Liver (tissue), 9 donors: ENCODE results near the gene TNFSF13. TPM values are rescaled to one million over a fixed set of nuclear protein-coding genes. Genes with fewer than 3 reads are reported as not detected.

ENCODE experiments used
- DNase-seq: peaks from one replicate; pipeline ENCODE4 v3.0.0-alpha.2; 2017; ENCODE audit warnings: low spot score
- H3K27ac ChIP-seq, 2 donors: one replicate each; pipeline ENCODE4 v1.7.0; 2013; ENCODE audit warnings: inconsistent platforms in 2 of 2, low read length in 2 of 2, control low read depth in 1 of 2, low read depth in 1 of 2, mild to moderate bottlenecking in 1 of 2
- H3K27me3 ChIP-seq, 4 donors: one replicate each; pipeline versions ENCODE4 v1.6.1 to v1.7.0; 2013; ENCODE audit warnings: low read length in 3 of 4, inconsistent platforms in 1 of 4, mild to moderate bottlenecking in 1 of 4, moderate library complexity in 1 of 4; ENCODE audit not compliant: control insufficient read depth in 4 of 4, insufficient read depth in 4 of 4
- H3K36me3 ChIP-seq, 4 donors: one replicate each; pipeline versions ENCODE4 v1.6.1 to v1.7.0; 2013; ENCODE audit warnings: low read length in 3 of 4, mild to moderate bottlenecking in 3 of 4, low read depth in 1 of 4, moderate library complexity in 1 of 4; ENCODE audit not compliant: control insufficient read depth in 4 of 4, insufficient read depth in 3 of 4
- H3K4me1 ChIP-seq, 4 donors: one replicate each; pipeline versions ENCODE4 v1.6.1 to v1.7.0; 2013; ENCODE audit warnings: low read length in 3 of 4, mild to moderate bottlenecking in 3 of 4, moderate library complexity in 1 of 4; ENCODE audit not compliant: control insufficient read depth in 4 of 4, insufficient read depth in 4 of 4
- H3K4me3 ChIP-seq, 3 donors: one replicate each; pipeline versions ENCODE4 v1.6.1 to v1.7.0; 2013; ENCODE audit warnings: low read length in 3 of 3, control low read depth in 1 of 3, low read depth in 1 of 3, mild to moderate bottlenecking in 1 of 3
- H3K9ac ChIP-seq, 2 donors: one replicate each; pipeline ENCODE4 v1.7.0; 2013; ENCODE audit warnings: low read length in 2 of 2, mild to moderate bottlenecking in 2 of 2, moderate library complexity in 2 of 2, control low read depth in 1 of 2, low read depth in 1 of 2
- H3K9me3 ChIP-seq, 4 donors: one replicate each; pipeline versions ENCODE4 v1.6.1 to v1.7.0; 2013; ENCODE audit warnings: low read length in 3 of 4; ENCODE audit not compliant: control insufficient read depth in 4 of 4
- ATF3 ChIP-seq: IDR thresholded peaks from 2 replicates; pipeline ENCODE4 v1.6.1; 2016; ENCODE audit warnings: antibody characterized with exemption
- CTCF ChIP-seq: fragments of 150-350 bp; IDR thresholded peaks from 2 replicates; pipeline ENCODE4 v1.5.1; 2017; ENCODE audit warnings: improper control_type of control experiment, low read depth, low read length; ENCODE audit not compliant: missing input control
- EGR1 ChIP-seq, 2 donors: IDR thresholded peaks; 2 replicates each; pipeline ENCODE4 v1.6.1; 2016 to 2018; ENCODE audit warnings: antibody characterized with exemption in 2 of 2, low read depth in 2 of 2
- FOXA1 ChIP-seq: IDR thresholded peaks from 2 replicates; pipeline ENCODE4 v1.6.1; 2016; ENCODE audit warnings: antibody characterized with exemption
- FOXA2 ChIP-seq: IDR thresholded peaks from 2 replicates; pipeline ENCODE4 v1.6.1; 2016; ENCODE audit warnings: antibody characterized with exemption
- GABPA ChIP-seq, 2 donors: IDR thresholded peaks in 1 of 2; conservative IDR thresholded peaks in 1 of 2; 2 replicates each; pipeline ENCODE4 v1.6.1; 2016; ENCODE audit warnings: antibody characterized with exemption in 2 of 2, mild to moderate bottlenecking in 1 of 2, moderate library complexity in 1 of 2
- HNF4A ChIP-seq, 2 donors: conservative IDR thresholded peaks; 2 replicates each; pipeline ENCODE4 v1.6.1; 2016; ENCODE audit warnings: antibody characterized with exemption in 2 of 2, mild to moderate bottlenecking in 2 of 2
- HNF4G ChIP-seq: IDR thresholded peaks from 2 replicates; pipeline ENCODE4 v1.6.1; 2016; ENCODE audit warnings: antibody characterized with exemption
- JUND ChIP-seq, 2 donors: IDR thresholded peaks; 2 replicates each; pipeline ENCODE4 v1.6.1; 2016; ENCODE audit warnings: antibody characterized with exemption in 2 of 2
- NR2F2 ChIP-seq: IDR thresholded peaks from 2 replicates; pipeline ENCODE4 v1.6.1; 2016; ENCODE audit warnings: antibody characterized with exemption
- RAD21 ChIP-seq, 2 donors: IDR thresholded peaks; 2 replicates each; pipeline ENCODE4 v1.6.1; 2016; ENCODE audit warnings: antibody characterized with exemption in 2 of 2, mild to moderate bottlenecking in 2 of 2
- REST ChIP-seq: IDR thresholded peaks from 2 replicates; pipeline ENCODE4 v1.6.1; 2016; ENCODE audit warnings: antibody characterized with exemption, mild to moderate bottlenecking
- RXRA ChIP-seq, 2 donors: IDR thresholded peaks; 2 replicates each; pipeline ENCODE4 v1.6.1; 2017 to 2018; ENCODE audit warnings: antibody characterized with exemption in 2 of 2, mild to moderate bottlenecking in 1 of 2
- SP1 ChIP-seq: IDR thresholded peaks from 2 replicates; pipeline ENCODE4 v1.6.1; 2018; ENCODE audit warnings: antibody characterized with exemption, mild to moderate bottlenecking
- TAF1 ChIP-seq: conservative IDR thresholded peaks from 2 replicates; pipeline ENCODE4 v1.6.1; 2016; ENCODE audit warnings: antibody characterized with exemption, mild to moderate bottlenecking
- YY1 ChIP-seq: IDR thresholded peaks from 2 replicates; pipeline ENCODE4 v1.6.1; 2016; ENCODE audit warnings: antibody characterized with exemption, mild to moderate bottlenecking
- WGBS: extraction: QIAGEN DNeasy Blood & Tissue Kit; methylation state at CpG from one replicate; pipeline ENCODE4 v1.1.7; 2013; 5-methylcytosine and 5-hydroxymethylcytosine counted together
- polyA plus RNA-seq, 2 donors: library from polyadenylated mRNA; stranded (reverse) in 1 of 2; unstranded in 1 of 2; fragments of 200-250 nt in 1 of 2; fragments of >200 nt in 1 of 2; fragmentation: Nextera tagmentation in 1 of 2; extraction: Ambion mirVana in 1 of 2; gene quantifications; one replicate each; pipeline versions ENCODE4 v1.2.1 to v1.2.3, GENCODE V29; 2013 to 2015
- total RNA-seq, 2 donors: library from RNA; depleted of rRNA; stranded (reverse); fragments of >200 nt; gene quantifications; one replicate each; pipeline ENCODE4 v1.2.3, GENCODE V29; 2014
- TF ChIP-seq, protein P1 (sequence below): IDR thresholded peaks from 2 replicates; pipeline ENCODE4 v1.6.1; 2016; ENCODE audit warnings: antibody characterized with exemption
- TF ChIP-seq, protein P2 (sequence below): IDR thresholded peaks from 2 replicates; pipeline ENCODE4 v1.6.1; 2016; ENCODE audit warnings: antibody characterized with exemption
- donor health status: healthy.
- donor health status: healthy.
- donor health status: healthy.
- donor health status: healthy.
- donor health status: healthy.

TNFSF13 gene
- total and polyA plus RNA-seq, 4 donors: 1.4 to 9.3 (median 4.5) TPM

DNA sequence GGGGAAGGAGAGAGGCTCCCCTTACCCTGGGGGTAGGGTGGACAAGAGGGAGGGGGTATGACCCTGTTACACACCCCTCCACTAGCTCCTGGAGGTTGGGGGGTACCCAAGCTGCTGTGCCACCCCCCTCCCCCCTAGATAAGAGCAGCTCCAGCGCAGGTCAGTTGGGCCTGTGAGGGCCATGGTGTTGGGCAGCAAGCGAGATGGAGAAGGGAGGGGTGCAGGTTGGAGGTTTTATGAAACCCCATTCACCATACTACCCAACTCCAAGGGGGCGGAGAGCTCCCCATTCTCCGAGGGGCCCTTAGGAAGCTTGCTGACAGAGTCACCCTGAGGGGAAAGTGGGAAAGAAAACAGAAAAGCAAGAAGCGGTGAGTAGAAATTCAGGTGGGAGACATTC is 33.0 kb downstream of the TNFSF13 start:
- no peak for TF ChIP-seq CTCF
- TF ChIP-seq, protein P1, sequence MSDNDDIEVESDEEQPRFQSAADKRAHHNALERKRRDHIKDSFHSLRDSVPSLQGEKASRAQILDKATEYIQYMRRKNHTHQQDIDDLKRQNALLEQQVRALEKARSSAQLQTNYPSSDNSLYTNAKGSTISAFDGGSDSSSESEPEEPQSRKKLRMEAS: no peak
- no peak for TF ChIP-seq RAD21 (IDR thresholded peaks at IDR 0.05)
- no peak for TF ChIP-seq SP1
- TF ChIP-seq EGR1 (IDR thresholded peaks at IDR 0.05; ENCODE audit: low read depth in 2 of 2): no peak
- TF ChIP-seq YY1: no peak
- no peak for TF ChIP-seq FOXA2
- TF ChIP-seq, protein P2, sequence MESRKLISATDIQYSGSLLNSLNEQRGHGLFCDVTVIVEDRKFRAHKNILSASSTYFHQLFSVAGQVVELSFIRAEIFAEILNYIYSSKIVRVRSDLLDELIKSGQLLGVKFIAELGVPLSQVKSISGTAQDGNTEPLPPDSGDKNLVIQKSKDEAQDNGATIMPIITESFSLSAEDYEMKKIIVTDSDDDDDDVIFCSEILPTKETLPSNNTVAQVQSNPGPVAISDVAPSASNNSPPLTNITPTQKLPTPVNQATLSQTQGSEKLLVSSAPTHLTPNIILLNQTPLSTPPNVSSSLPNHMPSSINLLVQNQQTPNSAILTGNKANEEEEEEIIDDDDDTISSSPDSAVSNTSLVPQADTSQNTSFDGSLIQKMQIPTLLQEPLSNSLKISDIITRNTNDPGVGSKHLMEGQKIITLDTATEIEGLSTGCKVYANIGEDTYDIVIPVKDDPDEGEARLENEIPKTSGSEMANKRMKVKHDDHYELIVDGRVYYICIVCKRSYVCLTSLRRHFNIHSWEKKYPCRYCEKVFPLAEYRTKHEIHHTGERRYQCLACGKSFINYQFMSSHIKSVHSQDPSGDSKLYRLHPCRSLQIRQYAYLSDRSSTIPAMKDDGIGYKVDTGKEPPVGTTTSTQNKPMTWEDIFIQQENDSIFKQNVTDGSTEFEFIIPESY: no peak
- TF ChIP-seq REST: no peak
- TF ChIP-seq NR2F2: no peak
- no peak for TF ChIP-seq JUND (IDR thresholded peaks at IDR 0.05)
- TF ChIP-seq FOXA1: no peak
- TF ChIP-seq HNF4A (conservative IDR thresholded peaks at IDR 0.05): no peak
- TF ChIP-seq HNF4G: no peak
- TF ChIP-seq TAF1: no peak
- TF ChIP-seq ATF3: no peak
- no peak for TF ChIP-seq GABPA (IDR thresholded peaks at IDR 0.05 in 1 of 2, conservative IDR thresholded peaks at IDR 0.05 in 1 of 2)
- TF ChIP-seq RXRA (IDR thresholded peaks at IDR 0.05): no peak
- Histone ChIP-seq H3K27me3 (no peaks in the 10 kb centered on the region), H3K27ac (no peak overlapping the region), H3K36me3 (peaks cover 24 to 70% (median 48%) of the 10 kb centered on the region in 4 donors), H3K4me3 (no peak overlapping the region), H3K4me1 (peaks cover 0 to 5% (median 0%) of the 10 kb centered on the region in 4 donors), H3K9me3 (no peaks in the 10 kb centered on the region), H3K9ac (no peak overlapping the region)
- WGBS: 93% methylated on average over 5 of the region's 5 CpGs
- DNase-seq: no peak
